ENCODE results near the gene ZKSCAN1. TPM values are rescaled to one million over a fixed set of nuclear protein-coding genes. Genes with fewer than 3 reads are reported as not detected.
"Not testable (repeated sequence)": the region's sequence is repeated elsewhere in the genome, so short reads cannot be mapped to it uniquely, and the experiment has no call there.

The ZKSCAN1 gene
- total RNA-seq, 1 experiment from 2014 or later = 13.6 TPM

DNA sequence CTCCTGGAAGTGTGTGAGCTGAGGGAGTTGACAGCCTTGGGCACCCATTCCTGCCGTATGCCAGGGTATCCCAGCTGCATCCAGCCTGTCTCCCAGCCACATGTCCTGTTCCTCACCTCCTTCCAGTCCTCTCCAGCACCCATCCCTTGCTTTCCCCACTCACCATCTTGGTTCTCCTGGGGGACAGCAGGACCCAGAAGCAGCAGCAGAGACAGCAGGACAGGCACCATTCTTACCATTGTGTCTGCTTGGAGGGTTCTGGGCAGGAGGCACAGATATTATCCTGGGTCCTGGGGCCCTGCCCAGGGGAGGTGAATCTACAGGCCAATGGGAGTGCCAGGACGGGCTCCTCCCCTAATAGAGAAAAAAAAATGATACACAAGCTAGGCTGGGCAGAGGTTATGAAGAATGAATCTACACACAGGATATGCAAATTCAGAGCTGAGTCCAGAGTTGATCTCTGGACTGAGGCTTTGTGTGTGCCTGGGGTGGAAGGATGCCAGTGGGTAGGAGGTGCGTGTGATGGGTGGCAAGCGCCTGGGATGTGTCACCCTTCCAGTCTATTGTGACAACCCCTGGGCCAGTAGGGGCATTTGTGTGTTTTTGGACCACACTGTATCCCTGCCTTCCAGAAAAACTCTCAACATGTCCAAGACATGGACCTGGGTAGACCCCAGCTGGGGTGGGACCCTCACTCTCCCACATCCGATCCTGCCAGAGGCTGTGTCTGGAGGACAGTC is 39.4 kb upstream of the ZKSCAN1 start, which contains the start of gene AZGP1:
Gene AZGP1 (minus strand): TSS at position 250 of the 740 bp plus-strand sequence. CDS start 11 bp downstream, at position 239.
- no TSS peak for BruUV-seq (replicated peaks)
- H3K9ac ChIP-seq (ENCODE audit: low read length) = no peak within 1 kb of the TSS
- intact Hi-C loops (cut with micrococcal nuclease) = no loop called here
- H3K9me2 ChIP-seq (replicated peaks; ENCODE audit: low read length) = no peaks in the 10 kb centered on the region
- H4K20me1 ChIP-seq (ENCODE audit: low read length) = no peaks in the 10 kb centered on the region
- no peaks in the 10 kb centered on the region for H3F3A ChIP-seq (ENCODE audit: low read length, unreplicated experiment)
- DNase-seq (peak; percentile 27), ATAC-seq (no peak)
- no peaks in the 10 kb centered on the region for H3K4me1 ChIP-seq (ENCODE audit: insufficient read depth, low read length)
- no peaks in the 10 kb centered on the region for H3K79me2 ChIP-seq (ENCODE audit: low read length)
- H3K27me3 ChIP-seq (ENCODE audit: low read length) = no peaks in the 10 kb centered on the region
- no peak within 1 kb of the TSS for H3K4me3 ChIP-seq (ENCODE audit: low read length)
- H3K9me3 ChIP-seq (ENCODE audit: low read length) = no peaks in the 10 kb centered on the region
- H3K36me3 ChIP-seq (ENCODE audit: low read depth, low read length) = no peaks in the 10 kb centered on the region
- POLR2A ChIA-PET (ENCODE audit: unreplicated experiment) = no interaction called here
- no peak within 1 kb of the TSS for H2AFZ ChIP-seq (ENCODE audit: low read length)
- H3K4me2 ChIP-seq (ENCODE audit: low read length) = no peak within 1 kb of the TSS
- no peak within 1 kb of the TSS for H3K27ac ChIP-seq (ENCODE audit: low read length)
- TF ChIP-seq EZH2phosphoT487 (IDR thresholded peaks at IDR 0.05; ENCODE audit: borderline replicate concordance, low read length) = no peak
- TF ChIP-seq, protein P1, sequence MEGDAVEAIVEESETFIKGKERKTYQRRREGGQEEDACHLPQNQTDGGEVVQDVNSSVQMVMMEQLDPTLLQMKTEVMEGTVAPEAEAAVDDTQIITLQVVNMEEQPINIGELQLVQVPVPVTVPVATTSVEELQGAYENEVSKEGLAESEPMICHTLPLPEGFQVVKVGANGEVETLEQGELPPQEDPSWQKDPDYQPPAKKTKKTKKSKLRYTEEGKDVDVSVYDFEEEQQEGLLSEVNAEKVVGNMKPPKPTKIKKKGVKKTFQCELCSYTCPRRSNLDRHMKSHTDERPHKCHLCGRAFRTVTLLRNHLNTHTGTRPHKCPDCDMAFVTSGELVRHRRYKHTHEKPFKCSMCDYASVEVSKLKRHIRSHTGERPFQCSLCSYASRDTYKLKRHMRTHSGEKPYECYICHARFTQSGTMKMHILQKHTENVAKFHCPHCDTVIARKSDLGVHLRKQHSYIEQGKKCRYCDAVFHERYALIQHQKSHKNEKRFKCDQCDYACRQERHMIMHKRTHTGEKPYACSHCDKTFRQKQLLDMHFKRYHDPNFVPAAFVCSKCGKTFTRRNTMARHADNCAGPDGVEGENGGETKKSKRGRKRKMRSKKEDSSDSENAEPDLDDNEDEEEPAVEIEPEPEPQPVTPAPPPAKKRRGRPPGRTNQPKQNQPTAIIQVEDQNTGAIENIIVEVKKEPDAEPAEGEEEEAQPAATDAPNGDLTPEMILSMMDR (conservative IDR thresholded peaks at IDR 0.05; ENCODE audit: low read depth, low read length) = no peak
- TF ChIP-seq EZH2 (IDR thresholded peaks at IDR 0.05; ENCODE audit: low read length, unreplicated experiment) = no peak
- CTCF ChIA-PET = no interaction called here

DNA sequence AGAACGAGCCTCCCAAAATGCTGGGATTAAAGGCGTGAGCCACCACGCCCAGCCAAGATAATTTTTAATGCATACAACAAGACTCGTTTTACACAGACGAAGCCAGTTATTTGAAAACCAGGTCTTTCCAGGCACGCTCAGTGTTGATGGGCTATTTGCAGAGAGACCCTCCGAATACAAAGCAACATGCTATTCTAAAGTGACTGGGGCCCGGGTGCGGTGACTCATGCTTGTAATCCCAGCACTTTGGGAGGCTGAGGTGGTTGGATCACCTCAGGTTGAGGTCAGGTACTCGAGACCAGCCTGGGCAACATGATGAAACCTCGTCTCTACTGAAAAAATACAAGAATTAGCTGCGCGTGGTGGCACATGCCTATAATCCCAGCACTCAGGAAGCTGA is 38.8 kb upstream of the ZKSCAN1 start:
- CTCF ChIA-PET = no interaction called here
- Histone ChIP-seq H3K9ac (ENCODE audit: low read length) (no peak overlapping the region), H4K20me1 (ENCODE audit: low read length) (no peaks in the 10 kb centered on the region), H2AFZ (ENCODE audit: low read length) (no peak overlapping the region), H3K9me2 (replicated peaks; ENCODE audit: low read length) (no peaks in the 10 kb centered on the region), H3K4me3 (ENCODE audit: low read length) (no peak overlapping the region), H3K79me2 (ENCODE audit: low read length) (no peaks in the 10 kb centered on the region), H3K4me1 (ENCODE audit: insufficient read depth, low read length) (no peaks in the 10 kb centered on the region), H3K36me3 (ENCODE audit: low read depth, low read length) (no peaks in the 10 kb centered on the region), H3K9me3 (ENCODE audit: low read length) (no peaks in the 10 kb centered on the region), H3K27ac (ENCODE audit: low read length) (no peak overlapping the region), H3K27me3 (ENCODE audit: low read length) (no peaks in the 10 kb centered on the region), H3F3A (ENCODE audit: low read length, unreplicated experiment) (no peaks in the 10 kb centered on the region), H3K4me2 (ENCODE audit: low read length) (no peak overlapping the region)
- no TSS peak for BruUV-seq (replicated peaks)
- intact Hi-C loops (cut with micrococcal nuclease) = no loop called here
- POLR2A ChIA-PET (ENCODE audit: unreplicated experiment) = no interaction called here
- DNase-seq = no peak
- TF ChIP-seq, protein P1 (conservative IDR thresholded peaks at IDR 0.05; ENCODE audit: low read depth, low read length) = no peak
- TF ChIP-seq EZH2 (IDR thresholded peaks at IDR 0.05; ENCODE audit: low read length, unreplicated experiment) (no peak), EZH2phosphoT487 (IDR thresholded peaks at IDR 0.05; ENCODE audit: borderline replicate concordance, low read length) (no peak)
- no peak for ATAC-seq

DNA sequence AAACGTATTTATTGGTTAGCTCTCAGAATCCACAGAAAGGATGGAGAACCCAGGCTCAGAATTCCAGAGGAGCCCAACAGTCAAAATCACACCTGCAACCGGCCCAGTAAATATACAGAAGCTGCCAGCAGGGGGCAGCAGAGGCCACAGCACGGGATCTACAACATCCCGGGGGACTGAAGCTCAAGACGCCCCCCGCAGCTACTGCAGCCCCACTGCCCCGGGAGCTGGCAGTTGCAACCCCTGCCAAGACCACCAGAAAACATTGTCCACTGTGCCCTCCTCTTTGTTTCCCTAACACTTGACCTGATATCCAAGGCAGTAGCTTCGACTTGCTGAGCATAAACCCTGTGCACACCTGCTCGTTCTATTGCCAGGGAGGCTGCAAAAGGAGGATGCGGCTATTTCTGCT is 35.6 kb upstream of the ZKSCAN1 start:
- H3K27ac ChIP-seq (ENCODE audit: low read length); H3K4me3 ChIP-seq (ENCODE audit: low read length); H3K79me2 ChIP-seq (ENCODE audit: low read length); intact Hi-C loops (cut with micrococcal nuclease); H2AFZ ChIP-seq (ENCODE audit: low read length); H3K27me3 ChIP-seq (ENCODE audit: low read length); H3F3A ChIP-seq (ENCODE audit: low read length, unreplicated experiment); H3K9ac ChIP-seq (ENCODE audit: low read length); H4K20me1 ChIP-seq (ENCODE audit: low read length); H3K9me2 ChIP-seq (replicated peaks; ENCODE audit: low read length); H3K4me1 ChIP-seq (ENCODE audit: insufficient read depth, low read length); H3K9me3 ChIP-seq (ENCODE audit: low read length); H3K36me3 ChIP-seq (ENCODE audit: low read depth, low read length); BruUV-seq (replicated peaks); POLR2A ChIA-PET (ENCODE audit: unreplicated experiment): not testable (repeated sequence)
- ATAC-seq (peak; percentile 86), DNase-seq (peak; percentile 31)
- CTCF ChIA-PET = interaction anchor here (0.6 to 0.7 kb wide), 3 partner anchors 66 to 457 kb away, joined by 3 read pairs; no protein-coding TSS in a partner anchor
- peak overlapping the region; percentile 41; the same call in 1 of the 2 replicates for H3K4me2 ChIP-seq (ENCODE audit: low read length)
- TF ChIP-seq, protein P1 (conservative IDR thresholded peaks at IDR 0.05; ENCODE audit: low read depth, low read length) = peak; percentile 65

DNA sequence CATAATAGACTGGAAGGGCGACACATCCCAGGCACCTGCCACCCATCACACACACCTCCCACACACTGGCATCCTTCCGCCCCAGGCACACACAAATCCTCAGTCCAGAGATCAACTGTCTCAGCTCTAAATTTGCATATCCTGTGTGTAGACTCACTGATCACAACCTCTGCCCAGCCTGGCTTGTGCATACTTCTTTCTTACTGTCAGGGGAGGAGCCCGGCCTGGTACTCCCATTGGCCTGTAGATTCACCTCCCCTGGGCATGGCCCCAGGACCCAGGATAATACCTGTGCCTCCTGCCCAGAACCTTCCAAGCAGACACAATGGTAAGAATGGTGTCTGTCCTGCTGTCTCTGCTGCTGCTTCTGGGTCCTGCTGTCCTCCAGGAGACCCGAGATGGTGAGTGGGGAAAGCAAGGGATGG is 34.9 kb upstream of the ZKSCAN1 start:
- peak; percentile 35 for ATAC-seq
- CTCF ChIA-PET = interaction anchor here (0.7 kb wide), 1 partner anchor 67 kb away, joined by 3 read pairs; no protein-coding TSS in a partner anchor

More for the DNA sequence above, 34.9 kb upstream of the ZKSCAN1 start:
- H3K9me3 ChIP-seq (ENCODE audit: low read length); H3K36me3 ChIP-seq (ENCODE audit: low read depth, low read length); H3K4me1 ChIP-seq (ENCODE audit: insufficient read depth, low read length); H3K4me2 ChIP-seq (ENCODE audit: low read length); POLR2A ChIA-PET (ENCODE audit: unreplicated experiment); H4K20me1 ChIP-seq (ENCODE audit: low read length); H3F3A ChIP-seq (ENCODE audit: low read length, unreplicated experiment); DNase-seq; H3K4me3 ChIP-seq (ENCODE audit: low read length); H3K9me2 ChIP-seq (replicated peaks; ENCODE audit: low read length); H2AFZ ChIP-seq (ENCODE audit: low read length); H3K9ac ChIP-seq (ENCODE audit: low read length); BruUV-seq (replicated peaks); H3K79me2 ChIP-seq (ENCODE audit: low read length); H3K27me3 ChIP-seq (ENCODE audit: low read length); intact Hi-C loops (cut with micrococcal nuclease); H3K27ac ChIP-seq (ENCODE audit: low read length): not testable (repeated sequence)

Data from PC-3 (cell line).